ENCODE data around the gene DRG2. TPM values are rescaled to one million over a fixed set of nuclear protein-coding genes. Genes with fewer than 3 reads are reported as not detected.

The DRG2 gene
- total RNA-seq, 4 donors from 2014 or later, result 34.7 to 52.3 (median 37.4) TPM

DNA sequence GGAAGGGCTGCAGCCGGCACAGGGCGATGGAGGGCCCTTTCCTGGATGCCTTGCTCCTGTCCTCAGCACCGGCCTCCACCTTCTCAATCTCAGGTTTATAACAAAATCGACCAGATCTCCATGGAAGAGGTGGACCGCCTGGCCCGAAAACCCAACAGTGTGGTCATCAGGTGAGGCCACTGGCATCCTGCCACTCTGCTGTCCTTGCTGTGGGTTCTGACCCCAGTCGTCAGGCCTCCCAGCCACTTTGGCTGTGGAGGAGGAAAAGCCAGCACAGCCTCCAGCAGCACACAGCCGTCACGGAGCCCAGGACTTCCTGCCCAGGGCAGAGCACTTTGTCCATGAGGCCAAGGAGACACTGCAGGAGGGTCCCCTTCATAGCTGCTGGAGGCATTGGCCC, 14.1 kb downstream of the DRG2 start:
- H3K4me3 ChIP-seq, result no peak overlapping the region
- H3K9me3 ChIP-seq, result no peaks in the 10 kb centered on the region

DNA sequence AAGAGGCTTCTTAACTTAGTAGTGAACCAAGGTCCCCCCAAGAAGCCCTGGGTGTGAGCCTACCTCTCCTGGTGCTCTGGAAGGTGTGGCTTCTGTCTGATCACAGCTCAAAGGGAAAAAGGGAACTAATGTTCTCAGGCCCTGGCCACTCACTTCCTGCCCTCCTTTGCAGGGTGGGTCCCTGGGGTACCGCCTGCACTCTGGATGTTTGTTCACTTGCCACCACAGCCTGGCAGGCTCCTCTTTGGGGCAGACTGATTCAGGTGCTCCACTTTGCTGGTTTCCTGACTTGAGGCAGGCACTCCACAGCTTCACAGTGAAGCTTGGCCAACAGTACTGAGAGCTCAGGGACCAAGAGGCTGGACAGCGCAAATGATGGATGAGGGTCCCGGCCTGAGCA, 14.9 kb downstream of the DRG2 start:
- Histone ChIP-seq H3K36me3 (peaks cover 0 to 87% of the 10 kb centered on the region in 2 donors), H3K9me3 (no peaks in the 10 kb centered on the region), H3K27me3 (no peaks in the 10 kb centered on the region), H3K27ac (no peak overlapping the region), H3K4me1 (no peaks in the 10 kb centered on the region), H3K4me3 (no peak overlapping the region)
- TF ChIP-seq, protein P1, sequence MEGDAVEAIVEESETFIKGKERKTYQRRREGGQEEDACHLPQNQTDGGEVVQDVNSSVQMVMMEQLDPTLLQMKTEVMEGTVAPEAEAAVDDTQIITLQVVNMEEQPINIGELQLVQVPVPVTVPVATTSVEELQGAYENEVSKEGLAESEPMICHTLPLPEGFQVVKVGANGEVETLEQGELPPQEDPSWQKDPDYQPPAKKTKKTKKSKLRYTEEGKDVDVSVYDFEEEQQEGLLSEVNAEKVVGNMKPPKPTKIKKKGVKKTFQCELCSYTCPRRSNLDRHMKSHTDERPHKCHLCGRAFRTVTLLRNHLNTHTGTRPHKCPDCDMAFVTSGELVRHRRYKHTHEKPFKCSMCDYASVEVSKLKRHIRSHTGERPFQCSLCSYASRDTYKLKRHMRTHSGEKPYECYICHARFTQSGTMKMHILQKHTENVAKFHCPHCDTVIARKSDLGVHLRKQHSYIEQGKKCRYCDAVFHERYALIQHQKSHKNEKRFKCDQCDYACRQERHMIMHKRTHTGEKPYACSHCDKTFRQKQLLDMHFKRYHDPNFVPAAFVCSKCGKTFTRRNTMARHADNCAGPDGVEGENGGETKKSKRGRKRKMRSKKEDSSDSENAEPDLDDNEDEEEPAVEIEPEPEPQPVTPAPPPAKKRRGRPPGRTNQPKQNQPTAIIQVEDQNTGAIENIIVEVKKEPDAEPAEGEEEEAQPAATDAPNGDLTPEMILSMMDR (IDR thresholded peaks at IDR 0.05 in 4 of 5, conservative IDR thresholded peaks at IDR 0.05 in 1 of 5), result no peak
- no peak for TF ChIP-seq POLR2A (IDR thresholded peaks at IDR 0.05)
- DNase-seq (no peak), ATAC-seq (no peak)
- intact Hi-C loops (cut with DNase I; ENCODE audit: low total_unique reads) (no loop called here), in situ Hi-C loops (cut with MboI; ENCODE audit: low sequenced_read_pairs in 4 of 4) (no loop called here)

More for the DNA sequence above, 14.1 kb downstream of the DRG2 start:
- H3K4me1 ChIP-seq, result no peaks in the 10 kb centered on the region
- H3K27me3 ChIP-seq, result no peaks in the 10 kb centered on the region
- H3K27ac ChIP-seq, result no peak overlapping the region
- TF ChIP-seq, protein P1 (IDR thresholded peaks at IDR 0.05 in 4 of 5, conservative IDR thresholded peaks at IDR 0.05 in 1 of 5), result no peak
- no peak for TF ChIP-seq POLR2A (IDR thresholded peaks at IDR 0.05)
- in situ Hi-C loops (cut with MboI; ENCODE audit: low sequenced_read_pairs in 4 of 4) (no loop called here), intact Hi-C loops (cut with DNase I; ENCODE audit: low total_unique reads) (no loop called here)
- ATAC-seq (no peak), DNase-seq (no peak)
- peaks cover 0 to 87% of the 10 kb centered on the region in 2 donors for H3K36me3 ChIP-seq

DNA sequence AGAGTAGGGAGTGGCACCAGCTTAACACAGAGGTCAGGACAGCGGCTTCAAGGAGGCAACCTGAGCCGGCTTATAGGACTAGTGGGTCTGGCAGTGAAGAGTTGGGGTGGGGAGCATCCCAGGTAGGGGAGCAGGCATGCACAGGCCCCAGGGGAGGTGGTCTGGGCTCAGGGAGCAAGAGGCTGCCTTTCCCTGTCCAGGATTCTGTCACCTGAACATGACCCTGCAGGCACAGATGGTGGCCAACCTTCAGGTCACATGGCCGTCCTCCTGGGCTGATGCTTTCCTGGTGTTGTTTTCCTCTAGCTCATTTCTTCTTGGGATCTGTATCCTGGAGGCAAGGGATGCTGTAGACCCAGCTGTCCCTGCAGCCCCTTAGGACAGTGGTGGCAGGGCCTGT, 17.3 kb downstream of the DRG2 start:
- no peak for DNase-seq
- no peaks in the 10 kb centered on the region for H3K27me3 ChIP-seq
- in situ Hi-C loops (cut with MboI; ENCODE audit: low sequenced_read_pairs in 4 of 4), result no loop called here
- no peak for ATAC-seq
- no peak overlapping the region for H3K27ac ChIP-seq
- TF ChIP-seq POLR2A (IDR thresholded peaks at IDR 0.05), result no peak
- TF ChIP-seq, protein P1 (IDR thresholded peaks at IDR 0.05 in 4 of 5, conservative IDR thresholded peaks at IDR 0.05 in 1 of 5), result no peak
- no peaks in the 10 kb centered on the region for H3K4me1 ChIP-seq
- H3K36me3 ChIP-seq, result peaks cover 0 to 63% of the 10 kb centered on the region in 2 donors
- no peaks in the 10 kb centered on the region for H3K9me3 ChIP-seq
- no peak overlapping the region for H3K4me3 ChIP-seq
- intact Hi-C loops (cut with DNase I; ENCODE audit: low total_unique reads), result no loop called here

DNA sequence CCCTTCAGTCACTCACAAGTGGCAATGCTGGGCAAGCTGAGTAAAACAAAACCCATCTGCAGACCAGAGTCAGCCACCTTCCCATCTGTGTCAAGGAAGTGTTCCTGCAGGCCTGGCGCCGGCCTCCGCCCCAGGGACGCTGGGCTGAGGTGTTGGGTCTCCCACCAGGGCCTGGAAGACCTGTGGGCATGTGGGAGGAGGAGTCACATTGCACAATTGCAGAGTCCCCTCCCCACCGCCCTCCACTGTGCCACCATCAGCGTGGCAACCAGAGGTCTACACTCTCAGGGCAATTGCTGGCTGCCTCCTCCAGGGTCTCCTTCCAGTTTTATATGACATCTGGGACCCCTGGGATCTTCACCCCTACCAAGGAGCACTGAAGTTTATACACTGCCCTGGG, 17.8 kb downstream of the DRG2 start:
- no peak for TF ChIP-seq POLR2A (IDR thresholded peaks at IDR 0.05)
- TF ChIP-seq, protein P1 (IDR thresholded peaks at IDR 0.05 in 4 of 5, conservative IDR thresholded peaks at IDR 0.05 in 1 of 5), result no peak
- no peaks in the 10 kb centered on the region for H3K27me3 ChIP-seq
- no peak for DNase-seq
- intact Hi-C loops (cut with DNase I; ENCODE audit: low total_unique reads) (no loop called here), in situ Hi-C loops (cut with MboI; ENCODE audit: low sequenced_read_pairs in 4 of 4) (no loop called here)
- H3K9me3 ChIP-seq, result no peaks in the 10 kb centered on the region
- peaks cover 0 to 58% of the 10 kb centered on the region in 2 donors for H3K36me3 ChIP-seq
- H3K4me3 ChIP-seq, result no peak overlapping the region
- H3K27ac ChIP-seq, result no peak overlapping the region
- no peak for ATAC-seq
- no peaks in the 10 kb centered on the region for H3K4me1 ChIP-seq

DNA sequence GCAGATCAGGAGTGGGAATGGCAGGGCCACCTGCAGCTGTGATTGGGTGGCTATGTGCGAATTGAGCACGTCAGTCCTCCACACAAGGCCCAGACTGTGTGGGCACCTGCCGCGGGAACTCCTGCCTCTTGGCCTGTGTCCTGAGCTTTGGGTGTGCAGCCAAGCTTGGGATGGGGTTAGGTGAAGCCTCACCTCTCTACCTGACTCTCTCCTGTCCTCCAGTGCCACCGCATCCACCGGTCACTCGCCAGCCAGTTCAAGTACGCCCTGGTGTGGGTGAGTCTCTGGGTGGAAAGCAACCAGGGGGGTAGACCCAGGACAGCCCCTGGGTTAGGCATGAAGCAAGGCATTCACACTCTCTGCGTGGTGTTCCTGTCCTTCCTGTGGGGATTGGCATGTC, 18.5 kb downstream of the DRG2 start:
- TF ChIP-seq, protein P1 (IDR thresholded peaks at IDR 0.05 in 4 of 5, conservative IDR thresholded peaks at IDR 0.05 in 1 of 5), result no peak
- no peak for TF ChIP-seq POLR2A (IDR thresholded peaks at IDR 0.05)
- H3K36me3 ChIP-seq, result peaks cover 0 to 52% of the 10 kb centered on the region in 2 donors
- no peaks in the 10 kb centered on the region for H3K9me3 ChIP-seq
- H3K4me3 ChIP-seq, result no peak overlapping the region
- H3K27me3 ChIP-seq, result no peaks in the 10 kb centered on the region
- ATAC-seq, result no peak
- no peak for DNase-seq
- intact Hi-C loops (cut with DNase I; ENCODE audit: low total_unique reads), result no loop called here
- in situ Hi-C loops (cut with MboI; ENCODE audit: low sequenced_read_pairs in 4 of 4), result no loop called here
- no peak overlapping the region for H3K27ac ChIP-seq
- H3K4me1 ChIP-seq, result no peaks in the 10 kb centered on the region

Data from gastrocnemius medialis (tissue), 4 donors.